C4-2B (cell line): ENCODE results near the gene PPFIA3.
"Not testable (repeated sequence)": the region's sequence is repeated elsewhere in the genome, so short reads cannot be mapped to it uniquely, and the experiment has no call there.

Source experiments
- H3K27ac ChIP-seq: fragments of 450-650 bp; 2 replicates; pipeline ENCODE4 v1.5.1; 2017
- ZFX ChIP-seq: fragments of 450-650 bp; IDR thresholded peaks from 2 replicates; pipeline ENCODE4 v1.6.1; 2017
- TF ChIP-seq, protein P1 (sequence below): fragments of 450-650 bp; conservative IDR thresholded peaks from 2 replicates; pipeline ENCODE4 v1.5.1; 2017; ENCODE audit warnings: mild to moderate bottlenecking

PPFIA3 gene

DNA sequence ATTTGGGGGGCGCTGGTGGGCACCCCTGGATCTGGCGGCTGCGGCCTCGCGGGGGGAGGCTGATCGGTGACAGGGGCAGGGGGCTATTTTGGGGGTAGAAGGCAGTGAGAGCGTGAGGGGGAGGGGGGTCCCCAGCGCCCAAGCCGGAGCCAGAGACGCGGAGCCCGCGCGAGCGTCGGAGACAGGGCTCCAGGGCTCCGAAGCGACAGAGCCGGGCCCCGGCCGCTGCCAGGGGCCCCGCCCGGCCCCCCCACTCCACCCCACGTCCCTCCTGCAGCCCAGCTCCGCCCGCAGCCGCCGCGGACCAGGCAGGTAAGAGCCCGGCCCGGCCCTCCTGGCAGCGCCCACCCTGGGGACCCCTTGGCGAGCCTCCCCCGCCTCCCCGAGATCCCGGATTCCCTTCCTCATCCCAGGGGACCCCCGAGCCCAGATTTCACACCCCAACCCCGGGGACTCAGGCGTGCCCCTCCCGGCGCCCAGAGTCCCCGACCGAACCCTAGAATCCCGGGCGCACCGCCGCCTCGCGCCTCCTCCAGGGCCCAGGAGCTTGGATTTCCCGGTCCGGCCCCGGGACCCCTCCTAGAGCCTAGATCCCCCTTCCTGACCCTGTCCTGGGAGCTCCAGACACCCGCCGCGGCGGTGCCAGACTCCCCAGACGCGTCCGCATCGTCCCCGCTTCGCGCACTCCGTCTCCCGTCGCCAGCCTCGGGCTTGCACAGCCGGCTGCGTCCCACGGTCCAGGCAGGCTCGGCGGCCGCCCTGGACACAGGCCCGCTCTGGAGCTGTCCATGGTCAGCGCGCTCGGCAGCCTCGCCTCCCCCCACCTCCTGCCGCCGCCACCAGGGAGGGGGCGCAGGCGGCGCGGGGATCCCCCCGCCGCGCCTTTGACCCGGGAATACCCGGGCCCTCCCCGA is at the start of gene PPFIA3:
PPFIA3 (plus strand) TSS at position 134 of the 914 bp plus-strand sequence. CDS start 8,330 bp downstream, outside the sequence.
- TF ChIP-seq, protein P1, sequence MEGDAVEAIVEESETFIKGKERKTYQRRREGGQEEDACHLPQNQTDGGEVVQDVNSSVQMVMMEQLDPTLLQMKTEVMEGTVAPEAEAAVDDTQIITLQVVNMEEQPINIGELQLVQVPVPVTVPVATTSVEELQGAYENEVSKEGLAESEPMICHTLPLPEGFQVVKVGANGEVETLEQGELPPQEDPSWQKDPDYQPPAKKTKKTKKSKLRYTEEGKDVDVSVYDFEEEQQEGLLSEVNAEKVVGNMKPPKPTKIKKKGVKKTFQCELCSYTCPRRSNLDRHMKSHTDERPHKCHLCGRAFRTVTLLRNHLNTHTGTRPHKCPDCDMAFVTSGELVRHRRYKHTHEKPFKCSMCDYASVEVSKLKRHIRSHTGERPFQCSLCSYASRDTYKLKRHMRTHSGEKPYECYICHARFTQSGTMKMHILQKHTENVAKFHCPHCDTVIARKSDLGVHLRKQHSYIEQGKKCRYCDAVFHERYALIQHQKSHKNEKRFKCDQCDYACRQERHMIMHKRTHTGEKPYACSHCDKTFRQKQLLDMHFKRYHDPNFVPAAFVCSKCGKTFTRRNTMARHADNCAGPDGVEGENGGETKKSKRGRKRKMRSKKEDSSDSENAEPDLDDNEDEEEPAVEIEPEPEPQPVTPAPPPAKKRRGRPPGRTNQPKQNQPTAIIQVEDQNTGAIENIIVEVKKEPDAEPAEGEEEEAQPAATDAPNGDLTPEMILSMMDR: no peak
- TF ChIP-seq ZFX: no peak

GRCh38 chr19:49070416-49070815 is 48.9 kb upstream of the PPFIA3 start:
- no peak overlapping the region for H3K27ac ChIP-seq
- no peak for TF ChIP-seq ZFX
- TF ChIP-seq, protein P1: no peak

More for the DNA sequence above, at the start of gene PPFIA3:
- H3K27ac ChIP-seq: peak within 1 kb of the TSS; percentile 90

DNA sequence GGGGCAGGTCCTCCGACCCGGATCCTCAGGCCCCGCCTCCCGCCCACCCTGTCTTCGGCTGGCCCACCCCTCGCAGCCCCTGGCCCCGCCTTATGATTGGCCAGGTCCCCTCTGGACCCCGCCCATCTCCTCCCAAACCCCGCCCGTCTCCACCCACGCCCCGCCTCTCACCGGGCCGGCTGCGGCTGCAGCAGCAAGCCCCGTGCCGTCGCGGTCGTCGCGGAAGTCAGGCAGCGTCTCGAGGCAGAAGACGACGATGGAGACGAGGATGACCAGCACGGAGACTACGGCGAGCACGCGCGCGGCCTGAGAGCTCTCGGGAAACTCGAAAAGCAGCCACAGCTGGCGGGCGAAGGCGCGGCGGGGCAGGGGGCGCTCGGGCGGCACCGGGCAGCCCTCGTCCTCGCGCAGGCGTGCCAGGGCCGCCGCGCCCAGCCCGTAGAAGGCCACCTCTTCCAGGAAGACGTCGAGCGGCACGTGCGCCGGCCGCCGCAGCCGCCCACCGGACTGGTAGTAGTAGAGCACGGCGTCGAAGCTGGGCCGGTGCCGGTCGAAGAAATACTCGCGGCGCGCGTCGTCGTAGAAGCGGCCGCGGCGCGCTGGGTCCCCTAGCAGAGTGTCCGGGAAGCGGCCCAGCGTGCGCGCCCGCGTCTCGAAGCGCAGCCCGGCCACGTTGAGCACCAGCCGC is 47.3 kb upstream of the PPFIA3 start:
- TF ChIP-seq, protein P1: no peak
- no peak for TF ChIP-seq ZFX
- H3K27ac ChIP-seq: no peak overlapping the region

DNA sequence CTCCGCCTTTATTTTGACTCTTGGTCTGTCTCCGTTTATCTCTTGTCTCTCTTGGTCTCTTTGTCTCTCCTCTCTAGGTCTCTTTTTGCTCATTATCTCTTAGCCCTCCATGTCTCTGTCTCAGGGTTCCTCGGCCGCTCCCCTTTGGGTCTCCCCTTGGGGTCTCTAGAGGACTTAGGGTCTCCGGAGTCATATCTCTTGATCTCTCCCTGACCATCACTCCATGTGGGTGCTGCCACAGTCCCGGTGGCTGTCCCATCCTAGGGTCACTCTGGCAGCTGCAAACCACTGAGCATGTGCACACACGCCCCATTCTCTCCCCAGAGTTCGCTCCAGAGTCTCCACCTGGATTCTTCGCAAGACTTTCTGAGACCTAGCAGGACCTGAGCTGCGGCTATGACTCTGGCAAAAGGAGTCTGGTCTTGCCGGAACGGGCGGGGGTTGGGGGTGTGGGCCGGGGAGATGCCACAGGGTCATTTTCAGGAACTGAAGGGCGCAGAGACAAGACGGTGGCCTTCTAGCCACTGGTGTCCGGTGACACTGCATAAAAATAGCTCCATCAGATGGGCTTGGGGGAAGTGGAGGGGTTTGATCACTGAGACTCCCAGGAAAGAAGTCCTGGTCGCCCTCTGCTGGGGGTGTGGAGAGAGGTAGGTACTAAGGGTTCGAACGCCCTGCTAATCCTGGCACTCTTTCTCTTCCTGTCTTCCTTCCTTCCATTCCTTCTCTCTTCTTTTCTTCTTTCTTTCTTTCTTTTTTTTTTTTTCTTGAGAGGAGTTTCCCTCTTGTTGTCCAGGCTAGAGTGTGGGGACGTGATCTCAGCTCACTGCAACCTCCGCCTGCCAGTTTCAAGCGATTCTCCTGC is 45.6 kb upstream of the PPFIA3 start:
- TF ChIP-seq, protein P1: no peak
- no peak for TF ChIP-seq ZFX
- no peak overlapping the region for H3K27ac ChIP-seq

DNA sequence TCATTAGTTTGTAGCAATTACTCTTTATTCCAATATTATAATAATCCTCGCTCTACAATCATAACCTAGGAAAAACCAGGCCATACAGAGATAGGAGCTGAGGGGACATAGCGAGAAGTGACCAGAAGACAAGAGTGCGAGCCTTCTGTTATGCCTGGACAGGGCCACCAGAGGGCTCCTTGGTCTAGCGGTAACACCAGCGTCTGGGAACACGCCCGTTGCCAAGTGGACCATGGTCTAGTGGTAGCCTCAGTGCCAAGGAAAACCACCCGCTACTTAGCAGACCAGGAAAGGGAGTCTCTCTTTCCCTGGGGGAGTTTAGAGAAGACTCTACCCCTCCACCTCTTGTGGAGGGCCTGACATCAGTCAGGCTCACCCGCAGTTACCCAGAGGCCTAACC is 44.5 kb upstream of the PPFIA3 start:
- TF ChIP-seq, protein P1: peak; percentile 62
- H3K27ac ChIP-seq: not testable (repeated sequence)

DNA sequence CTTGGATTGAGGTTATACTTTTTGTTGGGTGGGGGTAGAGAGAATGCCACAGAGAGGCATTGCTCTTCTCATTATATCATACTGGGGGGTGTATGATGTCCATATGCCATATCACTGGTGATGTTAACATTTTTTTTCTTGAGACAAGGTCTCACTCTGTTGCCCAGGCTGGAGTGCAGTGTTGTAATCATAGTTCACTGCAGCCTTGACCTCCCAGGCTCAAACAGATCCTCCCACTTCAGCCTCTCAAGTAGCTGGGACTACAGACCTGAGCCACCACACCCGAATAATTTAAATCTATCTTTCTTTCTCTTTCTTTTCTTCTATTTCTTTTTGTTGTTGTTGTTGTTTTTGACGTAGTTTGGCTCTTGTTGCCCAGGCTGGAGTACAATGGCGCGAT is 39.0 kb upstream of the PPFIA3 start:
- H3K27ac ChIP-seq: no peak overlapping the region
- TF ChIP-seq ZFX: no peak
- TF ChIP-seq, protein P1: no peak
